ENCODE measurements around the gene BAIAP2L2. TPM values are rescaled to one million over a fixed set of nuclear protein-coding genes. Genes with fewer than 3 reads are reported as not detected.

Gene BAIAP2L2
- total and polyA plus RNA-seq, 10 of the 15 experiments (the other 5 are each of a cell fraction or from before 2014, with no cell fraction given), result 0.08 to 0.38 (median 0.14) TPM; not detected in 6

DNA sequence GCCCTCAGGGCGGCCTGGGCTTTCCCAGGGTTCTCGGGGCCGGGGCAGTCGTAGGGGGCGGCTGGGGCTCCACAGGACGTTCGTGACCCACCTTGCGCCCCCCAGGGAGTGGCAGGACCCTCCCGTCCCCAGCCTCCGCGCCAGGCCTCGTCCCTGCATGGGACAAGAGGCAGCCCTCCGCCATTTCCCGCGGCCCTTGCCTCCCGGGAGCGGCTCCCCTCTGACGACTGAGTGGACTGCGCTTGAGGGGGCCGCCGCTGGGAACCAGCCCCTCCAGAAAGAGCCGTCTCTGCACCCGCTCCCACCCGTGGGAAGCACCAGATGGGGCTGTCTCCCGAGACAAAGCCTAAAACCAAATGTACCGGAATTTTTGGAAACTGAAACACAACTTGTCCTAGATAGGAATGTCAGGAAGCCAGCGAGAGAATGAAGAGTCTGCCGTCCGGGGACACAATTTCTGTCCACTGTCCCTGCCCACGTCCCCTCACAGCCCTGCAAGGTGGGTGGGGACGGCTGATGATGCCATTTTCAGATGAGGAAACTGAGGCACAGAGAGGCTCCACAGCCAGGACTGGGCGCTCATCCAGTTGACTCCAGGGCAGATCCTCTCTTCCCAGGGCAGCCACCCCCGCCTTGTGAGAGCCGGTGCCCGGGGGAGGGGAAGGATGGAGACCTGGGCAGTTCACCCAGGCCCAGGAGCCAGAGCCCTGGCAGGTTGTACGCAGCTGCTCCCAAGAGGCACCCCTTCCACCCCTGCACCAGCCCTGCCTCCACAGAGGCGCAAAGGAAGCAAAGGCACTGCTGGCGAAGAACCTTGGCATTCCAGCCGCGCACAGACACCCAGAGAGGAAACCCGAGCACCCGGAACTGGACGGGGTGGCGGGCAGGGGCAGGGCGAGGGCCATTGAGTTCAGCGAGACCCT is 71.3 kb downstream of the BAIAP2L2 start (continued):
- TF ChIP-seq, protein P1, sequence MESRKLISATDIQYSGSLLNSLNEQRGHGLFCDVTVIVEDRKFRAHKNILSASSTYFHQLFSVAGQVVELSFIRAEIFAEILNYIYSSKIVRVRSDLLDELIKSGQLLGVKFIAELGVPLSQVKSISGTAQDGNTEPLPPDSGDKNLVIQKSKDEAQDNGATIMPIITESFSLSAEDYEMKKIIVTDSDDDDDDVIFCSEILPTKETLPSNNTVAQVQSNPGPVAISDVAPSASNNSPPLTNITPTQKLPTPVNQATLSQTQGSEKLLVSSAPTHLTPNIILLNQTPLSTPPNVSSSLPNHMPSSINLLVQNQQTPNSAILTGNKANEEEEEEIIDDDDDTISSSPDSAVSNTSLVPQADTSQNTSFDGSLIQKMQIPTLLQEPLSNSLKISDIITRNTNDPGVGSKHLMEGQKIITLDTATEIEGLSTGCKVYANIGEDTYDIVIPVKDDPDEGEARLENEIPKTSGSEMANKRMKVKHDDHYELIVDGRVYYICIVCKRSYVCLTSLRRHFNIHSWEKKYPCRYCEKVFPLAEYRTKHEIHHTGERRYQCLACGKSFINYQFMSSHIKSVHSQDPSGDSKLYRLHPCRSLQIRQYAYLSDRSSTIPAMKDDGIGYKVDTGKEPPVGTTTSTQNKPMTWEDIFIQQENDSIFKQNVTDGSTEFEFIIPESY (IDR thresholded peaks at IDR 0.05), result no peak
- TF ChIP-seq HDAC2 (IDR thresholded peaks at IDR 0.05) (no peak), NR2C2 (IDR thresholded peaks at IDR 0.05; ENCODE audit: borderline replicate concordance, control insufficient read depth, insufficient read length, low read depth) (no peak), NR2C1 (IDR thresholded peaks at IDR 0.05) (no peak)
- TF ChIP-seq, protein P2, sequence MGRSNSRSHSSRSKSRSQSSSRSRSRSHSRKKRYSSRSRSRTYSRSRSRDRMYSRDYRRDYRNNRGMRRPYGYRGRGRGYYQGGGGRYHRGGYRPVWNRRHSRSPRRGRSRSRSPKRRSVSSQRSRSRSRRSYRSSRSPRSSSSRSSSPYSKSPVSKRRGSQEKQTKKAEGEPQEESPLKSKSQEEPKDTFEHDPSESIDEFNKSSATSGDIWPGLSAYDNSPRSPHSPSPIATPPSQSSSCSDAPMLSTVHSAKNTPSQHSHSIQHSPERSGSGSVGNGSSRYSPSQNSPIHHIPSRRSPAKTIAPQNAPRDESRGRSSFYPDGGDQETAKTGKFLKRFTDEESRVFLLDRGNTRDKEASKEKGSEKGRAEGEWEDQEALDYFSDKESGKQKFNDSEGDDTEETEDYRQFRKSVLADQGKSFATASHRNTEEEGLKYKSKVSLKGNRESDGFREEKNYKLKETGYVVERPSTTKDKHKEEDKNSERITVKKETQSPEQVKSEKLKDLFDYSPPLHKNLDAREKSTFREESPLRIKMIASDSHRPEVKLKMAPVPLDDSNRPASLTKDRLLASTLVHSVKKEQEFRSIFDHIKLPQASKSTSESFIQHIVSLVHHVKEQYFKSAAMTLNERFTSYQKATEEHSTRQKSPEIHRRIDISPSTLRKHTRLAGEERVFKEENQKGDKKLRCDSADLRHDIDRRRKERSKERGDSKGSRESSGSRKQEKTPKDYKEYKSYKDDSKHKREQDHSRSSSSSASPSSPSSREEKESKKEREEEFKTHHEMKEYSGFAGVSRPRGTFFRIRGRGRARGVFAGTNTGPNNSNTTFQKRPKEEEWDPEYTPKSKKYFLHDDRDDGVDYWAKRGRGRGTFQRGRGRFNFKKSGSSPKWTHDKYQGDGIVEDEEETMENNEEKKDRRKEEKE (IDR thresholded peaks at IDR 0.05), result no peak

DNA sequence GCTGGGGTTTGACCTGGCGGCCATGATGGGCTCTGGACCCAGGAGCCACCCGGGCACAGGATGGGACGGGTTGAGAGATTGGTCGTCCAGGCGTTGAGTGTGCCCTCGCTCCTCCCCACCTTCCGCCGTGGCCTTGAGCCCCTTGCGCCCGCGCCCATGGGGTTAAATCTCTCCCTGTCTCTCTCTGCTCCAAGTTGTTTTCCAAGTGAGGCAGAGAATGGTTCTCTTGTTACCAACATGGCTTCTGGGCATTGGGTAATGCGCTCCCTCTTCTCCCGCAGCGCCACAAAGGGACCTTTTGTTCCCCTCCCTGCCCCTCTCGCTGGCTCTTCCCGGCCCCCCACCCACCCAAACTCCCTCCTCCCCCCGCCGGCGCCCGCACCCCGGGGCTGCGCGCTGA is 72.1 kb downstream of the BAIAP2L2 start:
- no TSS peak for BruUV-seq (replicated peaks)
- ChIA-PET SMC1A (ENCODE audit: uncharacterized antibody, unreplicated experiment) (no interaction called here), CTCF (interaction anchor here (0.8 to 2.1 kb wide), 2 partner anchors 11 to 14 kb away, joined by 3 to 8 read pairs; no protein-coding TSS in a partner anchor), RAD21 (ENCODE audit: unreplicated experiment) (interaction anchor here (1.3 kb wide), 1 partner anchor 14 kb away, joined by 3 read pairs; no protein-coding TSS in a partner anchor), POLR2A (no interaction called here)
- in situ Hi-C loops (cut with MboI), result no loop called here
- no peak overlapping the region for H3K4me2 ChIP-seq (ENCODE audit: control insufficient read depth, insufficient read depth)
- H3K9ac ChIP-seq (ENCODE audit: control insufficient read depth, insufficient read depth, low read length), result no peak overlapping the region
- no peaks in the 10 kb centered on the region for H4K20me1 ChIP-seq (ENCODE audit: control insufficient read depth, insufficient read depth)
- intact Hi-C loops (cut with micrococcal nuclease; ENCODE audit: unreplicated experiment), result no loop called here
- no peaks in the 10 kb centered on the region; a peak in 1 of 4 replicates for H3K27me3 ChIP-seq (replicated peaks in 1 of 2; ENCODE audit: control insufficient read depth in 2 of 2, insufficient read depth in 2 of 2, low read length in 1 of 2)
- peaks cover 7% of the 10 kb centered on the region; the same call in 1 of the 2 replicates for H3K4me1 ChIP-seq (ENCODE audit: control insufficient read depth, insufficient read depth, low read length)
- FAIRE-seq (no peak), ATAC-seq (no peak), DNase-seq (ENCODE audit: low read depth, low spot score) (no peak)
- no peak overlapping the region for H3K4me3 ChIP-seq
- H3K9me3 ChIP-seq (replicated peaks; ENCODE audit: control insufficient read depth, insufficient read depth, low read length), result no peaks in the 10 kb centered on the region
- H3K79me2 ChIP-seq (ENCODE audit: control insufficient read depth, insufficient read depth, low read length), result no peaks in the 10 kb centered on the region
- no peaks in the 10 kb centered on the region for H3K36me3 ChIP-seq (ENCODE audit: control insufficient read depth in 2 of 2, insufficient read depth in 2 of 2, low read length in 1 of 2)
- 79% methylated on average over 14 of the region's 23 CpGs for WGBS (ENCODE audit: insufficient coverage, insufficient replicate concordance, low lambda C conversion rate, missing lambda C conversion rate)
- H2AFZ ChIP-seq (ENCODE audit: control insufficient read depth, low read depth, low read length), result no peak overlapping the region
- H3K27ac ChIP-seq (ENCODE audit: control insufficient read depth, insufficient read depth), result no peak overlapping the region
- no peak for TF ChIP-seq CHD1 (IDR thresholded peaks at IDR 0.05; ENCODE audit: low read depth, low read length)
- TF ChIP-seq ZNF217 (IDR thresholded peaks at IDR 0.05), result no peak
- no peak for TF ChIP-seq NFYA (IDR thresholded peaks at IDR 0.05; ENCODE audit: borderline replicate concordance, low read depth, low read length)
- TF ChIP-seq WRNIP1 (IDR thresholded peaks at IDR 0.05; ENCODE audit: borderline replicate concordance, low read depth, low read length), result no peak
- no peak for TF ChIP-seq NFIC (IDR thresholded peaks at IDR 0.05; ENCODE audit: low read depth, low read length)
- TF ChIP-seq, protein P3, sequence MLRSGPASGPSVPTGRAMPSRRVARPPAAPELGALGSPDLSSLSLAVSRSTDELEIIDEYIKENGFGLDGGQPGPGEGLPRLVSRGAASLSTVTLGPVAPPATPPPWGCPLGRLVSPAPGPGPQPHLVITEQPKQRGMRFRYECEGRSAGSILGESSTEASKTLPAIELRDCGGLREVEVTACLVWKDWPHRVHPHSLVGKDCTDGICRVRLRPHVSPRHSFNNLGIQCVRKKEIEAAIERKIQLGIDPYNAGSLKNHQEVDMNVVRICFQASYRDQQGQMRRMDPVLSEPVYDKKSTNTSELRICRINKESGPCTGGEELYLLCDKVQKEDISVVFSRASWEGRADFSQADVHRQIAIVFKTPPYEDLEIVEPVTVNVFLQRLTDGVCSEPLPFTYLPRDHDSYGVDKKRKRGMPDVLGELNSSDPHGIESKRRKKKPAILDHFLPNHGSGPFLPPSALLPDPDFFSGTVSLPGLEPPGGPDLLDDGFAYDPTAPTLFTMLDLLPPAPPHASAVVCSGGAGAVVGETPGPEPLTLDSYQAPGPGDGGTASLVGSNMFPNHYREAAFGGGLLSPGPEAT (IDR thresholded peaks at IDR 0.05; ENCODE audit: low read depth), result no peak
- TF ChIP-seq ESRRA (IDR thresholded peaks at IDR 0.05; ENCODE audit: low read length), result no peak
- TF ChIP-seq BACH1 (IDR thresholded peaks at IDR 0.05; ENCODE audit: borderline replicate concordance), result no peak
- no peak for TF ChIP-seq CBFB (IDR thresholded peaks at IDR 0.05; ENCODE audit: low read depth)
- no peak for TF ChIP-seq ZSCAN29 (IDR thresholded peaks at IDR 0.05)
- TF ChIP-seq TCF3 (IDR thresholded peaks at IDR 0.05; ENCODE audit: borderline replicate concordance, insufficient read depth, low read depth, low read length), result no peak

Measured in GM12878 (cell line).